Duodenal mucosa (tissue), 2 donors: ENCODE results near the gene PPP2R5E.

Source experiments
- H3K27ac ChIP-seq: one replicate; pipeline ENCODE4 v1.7.0; 2013; ENCODE audit warnings: low read depth, low read length
- H3K27me3 ChIP-seq, 2 donors: one replicate each; pipeline ENCODE4 v1.7.0; 2013; ENCODE audit warnings: low read length in 2 of 2, control low read depth in 1 of 2; ENCODE audit not compliant: insufficient read depth in 2 of 2, control insufficient read depth in 1 of 2
- H3K36me3 ChIP-seq, 2 donors: one replicate each; pipeline ENCODE4 v1.7.0; 2013; ENCODE audit warnings: low read length in 2 of 2, control low read depth in 1 of 2; ENCODE audit not compliant: insufficient read depth in 2 of 2, control insufficient read depth in 1 of 2
- H3K4me1 ChIP-seq, 2 donors: one replicate each; pipeline ENCODE4 v1.7.0; 2013; ENCODE audit warnings: low read length in 2 of 2, control low read depth in 1 of 2; ENCODE audit not compliant: insufficient read depth in 2 of 2, control insufficient read depth in 1 of 2
- H3K4me3 ChIP-seq, 2 donors: one replicate each; pipeline ENCODE4 v1.7.0; 2013; ENCODE audit warnings: low read length in 2 of 2, low read depth in 1 of 2
- H3K9ac ChIP-seq, 2 donors: one replicate each; pipeline ENCODE4 v1.7.0; 2013; ENCODE audit warnings: low read length in 2 of 2, low read depth in 1 of 2
- H3K9me3 ChIP-seq, 2 donors: one replicate each; pipeline ENCODE4 v1.7.0; 2013; ENCODE audit warnings: low read length in 2 of 2, control low read depth in 1 of 2; ENCODE audit not compliant: control insufficient read depth in 1 of 2

The PPP2R5E gene

DNA sequence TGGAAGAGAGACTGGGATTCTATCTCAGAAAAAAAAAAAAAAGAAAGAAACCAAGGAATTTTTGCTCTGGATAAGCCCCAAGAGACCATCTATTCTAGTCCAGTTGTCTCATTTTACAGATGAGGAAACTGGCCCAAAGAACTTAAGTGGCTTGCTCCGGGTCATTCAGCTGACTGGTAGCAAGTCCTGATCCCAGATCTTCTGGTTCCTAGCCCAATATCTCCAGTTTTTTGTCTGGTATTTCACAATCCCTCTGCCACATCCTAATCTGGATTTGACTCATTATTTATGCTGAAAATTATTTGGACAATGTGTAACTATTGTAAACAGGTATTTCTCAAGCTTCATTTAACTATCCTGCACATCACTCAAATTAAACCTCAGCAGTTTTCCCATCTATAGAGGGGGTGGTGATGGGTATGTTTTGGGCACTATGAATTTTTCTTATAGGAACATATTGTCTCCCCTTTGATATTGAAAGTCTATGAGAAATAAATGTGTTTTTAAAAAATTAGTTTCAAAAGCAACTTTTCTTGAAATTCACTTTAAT lies 43.4 kb downstream of the PPP2R5E start:
- Histone ChIP-seq H3K4me1 (no peaks in the 10 kb centered on the region), H3K9me3 (no peaks in the 10 kb centered on the region), H3K4me3 (no peak overlapping the region), H3K36me3 (no peaks in the 10 kb centered on the region), H3K27me3 (no peaks in the 10 kb centered on the region), H3K27ac (no peak overlapping the region), H3K9ac (no peak overlapping the region)

GRCh38 chr14:63496837-63497400 lies 46.3 kb downstream of the PPP2R5E start:
- Histone ChIP-seq H3K9me3 (no peaks in the 10 kb centered on the region), H3K9ac (no peak overlapping the region), H3K4me3 (no peak overlapping the region), H3K36me3 (no peaks in the 10 kb centered on the region), H3K27ac (no peak overlapping the region), H3K27me3 (no peaks in the 10 kb centered on the region), H3K4me1 (no peaks in the 10 kb centered on the region)

GRCh38 chr14:63493246-63493645 lies 49.9 kb downstream of the PPP2R5E start:
- no peak overlapping the region for H3K27ac ChIP-seq
- no peaks in the 10 kb centered on the region for H3K9me3 ChIP-seq
- no peak overlapping the region for H3K9ac ChIP-seq
- H3K4me3 ChIP-seq = no peak overlapping the region
- no peaks in the 10 kb centered on the region for H3K36me3 ChIP-seq
- no peaks in the 10 kb centered on the region for H3K4me1 ChIP-seq
- H3K27me3 ChIP-seq = no peaks in the 10 kb centered on the region

DNA sequence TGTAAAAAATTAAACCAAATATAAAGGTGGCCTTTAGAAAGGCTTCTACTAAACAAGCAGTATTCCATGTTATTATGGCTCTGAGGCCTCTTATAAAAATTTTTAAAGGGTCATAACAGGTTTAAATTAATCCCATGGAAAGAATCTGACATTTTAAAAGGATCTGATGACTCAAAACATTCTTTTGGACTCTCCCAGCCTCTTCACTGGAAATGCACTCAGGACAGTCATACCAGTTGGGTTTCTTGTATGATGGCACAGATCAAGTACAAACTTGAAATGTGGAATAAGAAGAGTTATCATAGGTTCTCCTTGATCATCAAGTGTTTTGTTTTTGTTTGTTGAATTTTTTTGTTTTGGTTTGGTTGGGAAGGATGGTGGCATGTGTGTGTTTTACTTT lies 50.8 kb downstream of the PPP2R5E start:
- peaks cover 0 to 2% of the 10 kb centered on the region in 2 donors for H3K4me1 ChIP-seq
- no peak overlapping the region for H3K27ac ChIP-seq
- H3K27me3 ChIP-seq = no peaks in the 10 kb centered on the region
- no peaks in the 10 kb centered on the region for H3K9me3 ChIP-seq
- H3K4me3 ChIP-seq = no peak overlapping the region
- no peaks in the 10 kb centered on the region for H3K36me3 ChIP-seq
- no peak overlapping the region for H3K9ac ChIP-seq

DNA sequence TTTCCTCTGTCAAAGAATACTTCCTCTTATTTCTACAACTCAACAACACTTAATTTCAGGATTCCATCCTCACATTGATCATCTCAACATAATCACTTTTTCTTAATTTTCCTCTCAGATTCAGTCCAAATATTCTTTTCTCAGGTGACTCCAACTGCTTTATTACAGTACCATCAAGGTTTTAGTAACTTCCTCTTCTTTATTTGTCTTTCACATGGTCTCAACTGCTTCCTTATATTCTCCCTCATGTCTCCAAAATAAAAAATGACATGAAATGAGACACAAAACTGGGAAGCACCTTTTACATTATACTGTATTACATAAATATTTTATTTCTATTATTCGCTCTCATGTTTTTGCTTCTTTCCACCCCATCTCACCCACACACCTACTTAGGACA lies 55.5 kb downstream of the PPP2R5E start:
- Histone ChIP-seq H3K27me3 (no peaks in the 10 kb centered on the region), H3K36me3 (no peaks in the 10 kb centered on the region), H3K4me3 (no peak overlapping the region), H3K27ac (no peak overlapping the region), H3K9me3 (no peaks in the 10 kb centered on the region), H3K4me1 (peaks cover 0 to 8% of the 10 kb centered on the region in 2 donors), H3K9ac (no peak overlapping the region)

DNA sequence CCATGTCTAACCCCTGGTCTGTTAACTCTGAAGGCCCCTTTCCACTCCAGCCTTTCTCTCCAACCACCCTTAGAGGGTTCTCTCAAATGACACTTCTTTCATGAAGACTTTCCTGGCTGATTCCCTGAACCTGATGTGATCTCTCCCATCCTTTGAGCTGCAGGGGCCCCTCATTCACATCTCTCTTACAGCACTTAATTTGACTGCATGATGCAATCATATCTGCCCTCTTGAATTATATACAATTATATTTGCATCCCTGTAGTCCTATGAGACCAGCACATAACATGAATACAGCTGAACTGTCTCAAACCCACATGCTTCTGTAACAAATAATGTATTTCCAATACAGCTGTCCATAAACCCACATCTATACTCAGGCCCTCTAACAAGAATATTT lies 56.4 kb downstream of the PPP2R5E start:
- no peaks in the 10 kb centered on the region for H3K27me3 ChIP-seq
- no peaks in the 10 kb centered on the region for H3K36me3 ChIP-seq
- no peak overlapping the region for H3K27ac ChIP-seq
- H3K9me3 ChIP-seq = no peaks in the 10 kb centered on the region
- H3K4me1 ChIP-seq = peaks cover 0 to 8% of the 10 kb centered on the region in 2 donors
- no peak overlapping the region for H3K9ac ChIP-seq
- no peak overlapping the region for H3K4me3 ChIP-seq

GRCh38 chr14:63483315-63483714 lies 59.9 kb downstream of the PPP2R5E start:
- no peak overlapping the region for H3K27ac ChIP-seq
- H3K36me3 ChIP-seq = no peaks in the 10 kb centered on the region
- peaks cover 4 to 12% of the 10 kb centered on the region in 2 donors for H3K4me1 ChIP-seq
- H3K9me3 ChIP-seq = no peaks in the 10 kb centered on the region
- no peak overlapping the region for H3K4me3 ChIP-seq
- H3K27me3 ChIP-seq = no peaks in the 10 kb centered on the region
- no peak overlapping the region for H3K9ac ChIP-seq

DNA sequence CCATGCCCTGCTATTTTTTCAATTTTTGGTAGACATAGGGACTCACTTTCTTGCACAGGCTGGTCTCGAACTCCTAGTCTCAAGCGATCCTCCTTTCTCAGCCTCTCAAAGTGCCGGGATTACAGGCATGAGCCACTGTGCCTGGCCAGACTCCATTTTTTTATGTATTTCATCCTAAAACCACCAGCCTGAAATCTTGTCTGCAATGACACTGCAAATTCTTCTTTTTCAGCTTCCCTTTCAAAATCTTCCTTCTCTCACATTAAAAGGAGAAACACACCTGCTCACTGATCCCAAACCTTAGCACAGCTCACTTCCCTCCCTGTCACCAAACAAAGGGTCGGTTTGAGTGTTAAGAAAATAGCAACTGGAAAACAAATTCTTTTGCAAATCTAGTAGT lies 62.6 kb downstream of the PPP2R5E start:
- H3K9me3 ChIP-seq = no peaks in the 10 kb centered on the region
- H3K4me3 ChIP-seq = no peak overlapping the region
- no peak overlapping the region for H3K9ac ChIP-seq
- no peaks in the 10 kb centered on the region for H3K36me3 ChIP-seq
- H3K4me1 ChIP-seq = peaks cover 4 to 18% of the 10 kb centered on the region in 2 donors
- H3K27me3 ChIP-seq = no peaks in the 10 kb centered on the region
- no peak overlapping the region for H3K27ac ChIP-seq

DNA sequence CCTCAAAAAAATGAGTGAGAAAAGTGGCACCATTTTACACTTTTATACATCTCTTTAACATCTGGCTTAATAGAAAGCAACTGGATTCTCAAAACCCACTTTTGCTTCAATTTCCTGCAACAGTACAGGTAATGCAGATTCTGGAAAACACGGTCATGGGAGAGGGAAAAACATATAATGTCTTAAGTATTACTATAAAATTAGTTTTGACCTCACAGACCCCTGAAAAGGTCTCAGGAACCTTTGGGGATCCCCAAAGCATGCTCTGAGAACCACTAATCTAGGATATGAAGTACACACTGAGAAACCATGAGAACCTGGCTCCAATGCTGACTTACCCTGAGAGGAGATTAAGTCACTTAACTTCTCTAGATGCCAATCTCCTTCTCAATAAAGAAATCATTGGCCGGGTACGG lies 64.7 kb downstream of the PPP2R5E start:
- Histone ChIP-seq H3K4me1 (peaks cover 4 to 24% of the 10 kb centered on the region in 2 donors), H3K9ac (no peak overlapping the region), H3K27ac (no peak overlapping the region), H3K27me3 (no peaks in the 10 kb centered on the region), H3K9me3 (no peaks in the 10 kb centered on the region), H3K36me3 (no peaks in the 10 kb centered on the region), H3K4me3 (no peak overlapping the region)

DNA sequence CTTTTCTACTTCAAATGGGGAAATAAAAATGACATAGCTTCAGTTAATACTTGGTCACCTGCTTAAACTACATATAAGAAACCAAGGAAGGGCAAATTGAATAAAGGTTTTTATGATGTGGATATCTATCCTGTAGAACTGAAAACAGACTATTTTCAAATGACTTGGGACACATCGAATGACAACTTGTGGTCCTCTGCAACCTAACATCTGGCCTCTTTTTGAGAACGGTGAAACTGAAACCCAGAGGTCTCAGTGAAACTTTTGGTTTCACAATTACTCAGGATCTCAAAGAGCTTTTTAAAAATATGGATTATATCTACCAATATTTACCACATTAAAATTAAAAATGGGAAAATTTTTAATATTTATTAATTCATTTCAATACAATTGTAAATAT lies 65.2 kb downstream of the PPP2R5E start:
- Histone ChIP-seq H3K4me3 (peak overlapping the region; percentile 12 to 48), H3K9ac (peak overlapping the region in 1 of 2 donors; percentile 22), H3K27me3 (no peaks in the 10 kb centered on the region), H3K4me1 (peaks cover 4 to 29% of the 10 kb centered on the region in 2 donors), H3K9me3 (no peaks in the 10 kb centered on the region), H3K36me3 (no peaks in the 10 kb centered on the region), H3K27ac (no peak overlapping the region)
